GM18868 (cell line): ENCODE data around the gene SULT1A2.
"Not testable (repeated sequence)": the region's sequence is repeated elsewhere in the genome, so short reads cannot be mapped to it uniquely, and the experiment has no call there.

Source experiments
- ATAC-seq: cut with Tn5 transposase; IDR thresholded peaks from one replicate; pipeline ENCODE4 v1.9.1; 2021; ENCODE audit warnings: mild to moderate bottlenecking, moderate library complexity; ENCODE audit not compliant: unreplicated experiment

SULT1A2 gene

GRCh38 chr16:28609631-28610594, 13.1 kb upstream of the SULT1A2 start, which contains the start of gene SULT1A1:
Gene SULT1A1 (minus strand): TSS chr16:28610044. CDS start chr16:28608855, 1,189 bp downstream.
- no peak for ATAC-seq

GRCh38 chr16:28608867-28609596, 12.2 kb upstream of the SULT1A2 start:
- ATAC-seq: not testable (repeated sequence)

- not testable (repeated sequence) for ATAC-seq
These were observed 11.6 kb upstream of the SULT1A2 start for GRCh38 chr16:28608496-28608808.

- ATAC-seq: not testable (repeated sequence)
These were observed 11.0 kb upstream of the SULT1A2 start for GRCh38 chr16:28607681-28608495.

- no peak for ATAC-seq
These were observed 10.3 kb upstream of the SULT1A2 start for GRCh38 chr16:28607116-28607623.

- no peak for ATAC-seq
These were observed 9.7 kb upstream of the SULT1A2 start for GRCh38 chr16:28606291-28607115.

GRCh38 chr16:28604186-28604565, 7.3 kb upstream of the SULT1A2 start:
- no peak for ATAC-seq

GRCh38 chr16:28603381-28604185, 6.7 kb upstream of the SULT1A2 start:
- ATAC-seq: no peak

- ATAC-seq: no peak
These were observed 5.7 kb upstream of the SULT1A2 start for GRCh38 chr16:28602529-28602928.

- not testable (repeated sequence) for ATAC-seq
These were observed 5.2 kb upstream of the SULT1A2 start for GRCh38 chr16:28602062-28602461.

- not testable (repeated sequence) for ATAC-seq
These were observed 4.7 kb upstream of the SULT1A2 start for GRCh38 chr16:28601589-28601988.

- ATAC-seq: not testable (repeated sequence)
These were observed 4.1 kb upstream of the SULT1A2 start for GRCh38 chr16:28600965-28601364.

GRCh38 chr16:28599377-28600285, 2.8 kb upstream of the SULT1A2 start:
- ATAC-seq: peak; percentile 73

GRCh38 chr16:28597692-28598261, 927 bp upstream of the SULT1A2 start:
- no peak for ATAC-seq

GRCh38 chr16:28596115-28596630, 677 bp downstream of the SULT1A2 start:
- ATAC-seq: no peak

- not testable (repeated sequence) for ATAC-seq
These were observed 1.4 kb downstream of the SULT1A2 start for GRCh38 chr16:28595451-28595850.

- ATAC-seq: no peak
These were observed 3.8 kb downstream of the SULT1A2 start for GRCh38 chr16:28592979-28593553.
